GM12878 (cell line): Measurements from ENCODE around the gene TRMO. TPM values are rescaled to one million over a fixed set of nuclear protein-coding genes. Genes with fewer than 3 reads are reported as not detected.

ENCODE experiments used
- ATAC-seq: fragments of 200-7000 bp; cut with Tn5 transposase; 3 replicates; pipeline ENCODE4 v1.9.1; 2020; ENCODE audit warnings: mild to moderate bottlenecking, moderate library complexity
- BruUV-seq: library from RNA; stranded (reverse); fragments of 400-500 nt; replicated peaks from 2 replicates; lab custom pipeline; 2021; lab: Mats Ljungman, UMichigan
- CTCF ChIA-PET: fragments of 300-600 bp; sonication (Branson Sonifier 250); formaldehyde crosslinking; extraction: SDS; loops from one replicate; lab custom pipeline; 2021; ENCODE audit warnings: inconsistent platforms; lab: Yijun Ruan, JAX
- POLR2A ChIA-PET: fragments of 350-600 bp; formaldehyde crosslinking; extraction: SDS; loops from one replicate; lab custom pipeline; 2021; ENCODE audit warnings: inconsistent platforms; lab: Charles Lee
- RAD21 ChIA-PET: fragments of 300-600 bp; sonication (Branson Sonifier 250); formaldehyde crosslinking; loops from one replicate; lab custom pipeline; 2023; ENCODE audit warnings: antibody characterized with exemption; ENCODE audit not compliant: unreplicated experiment; lab: Charles Lee
- SMC1A ChIA-PET: fragments of 300-600 bp; sonication (Branson Sonifier 250); formaldehyde crosslinking; loops from one replicate; lab custom pipeline; 2023; ENCODE audit not compliant: unreplicated experiment, uncharacterized antibody; lab: Charles Lee
- DNase-seq: peaks from one replicate; pipeline ENCODE4 v3.0.0-alpha.2; 2011; ENCODE audit warnings: low read depth, low spot score
- FAIRE-seq: peaks from 3 replicates; lab custom pipeline; 2011; peaks lifted over from hg19 to GRCh38; lab: Jason Lieb, UNC
- H2AFZ ChIP-seq: 2 replicates; pipeline ENCODE4 v1.6.0; 2011; ENCODE audit warnings: low read depth, low read length, control low read depth; ENCODE audit not compliant: control insufficient read depth
- H3K27ac ChIP-seq: 2 replicates; pipeline ENCODE4 v1.5.1; 2011; ENCODE audit warnings: control low read depth; ENCODE audit not compliant: control insufficient read depth, insufficient read depth
- H3K27me3 ChIP-seq, 2 experiments: replicated peaks in 1 of 2; 2 replicates each; pipeline versions ENCODE4 v1.6.0 to v1.6.1; 2011; ENCODE audit warnings: low read length in 1 of 2; ENCODE audit not compliant: control insufficient read depth in 2 of 2, insufficient read depth in 2 of 2
- H3K36me3 ChIP-seq, 2 experiments: 2 replicates each; pipeline ENCODE4 v1.5.1; 2011; ENCODE audit warnings: low read length in 1 of 2; ENCODE audit not compliant: control insufficient read depth in 2 of 2, insufficient read depth in 2 of 2
- H3K4me1 ChIP-seq: 2 replicates; pipeline ENCODE4 v1.6.1; 2011; ENCODE audit warnings: mild to moderate bottlenecking, low read length, moderate library complexity, mixed read lengths; ENCODE audit not compliant: control insufficient read depth, insufficient read depth
- H3K4me2 ChIP-seq: 2 replicates; pipeline ENCODE4 v1.6.0; 2011; ENCODE audit warnings: control low read depth; ENCODE audit not compliant: control insufficient read depth, insufficient read depth
- H3K4me3 ChIP-seq: fragments of 200-600 bp; sonication (generic); 2 replicates; pipeline ENCODE4 v1.5.1; 2016
- H3K79me2 ChIP-seq: 2 replicates; pipeline ENCODE4 v1.6.0; 2011; ENCODE audit warnings: low read length; ENCODE audit not compliant: control insufficient read depth, insufficient read depth
- H3K9ac ChIP-seq: 2 replicates; pipeline ENCODE4 v1.8.0; 2011; ENCODE audit warnings: low read length, control low read depth, mixed read lengths; ENCODE audit not compliant: control insufficient read depth, insufficient read depth
- H3K9me3 ChIP-seq: replicated peaks from 3 replicates; pipeline ENCODE4 v1.5.1; 2011; ENCODE audit warnings: mild to moderate bottlenecking, low read length; ENCODE audit not compliant: control insufficient read depth, insufficient read depth
- H4K20me1 ChIP-seq: 2 replicates; pipeline ENCODE4 v1.6.0; 2011; ENCODE audit not compliant: control insufficient read depth, insufficient read depth
- GATAD2B ChIP-seq: fragments of 450-650 bp; conservative IDR thresholded peaks from 2 replicates; pipeline ENCODE4 v1.6.1; 2017; ENCODE audit warnings: low read depth, mild to moderate bottlenecking, moderate library complexity
- MXI1 ChIP-seq: fragments of 150-350 bp; IDR thresholded peaks from 2 replicates; pipeline ENCODE4 v1.6.1; 2011; ENCODE audit warnings: low read depth, mild to moderate bottlenecking, inconsistent platforms, low read length, improper control_type of control experiment
- RAD21 ChIP-seq: IDR thresholded peaks from 2 replicates; pipeline ENCODE4 v1.6.1; 2011; ENCODE audit warnings: mild to moderate bottlenecking, low read depth, low read length, moderate library complexity; ENCODE audit not compliant: insufficient read depth
- SMAD5 ChIP-seq: IDR thresholded peaks from 2 replicates; pipeline ENCODE4 v1.6.1; 2016; ENCODE audit warnings: antibody characterized with exemption, low read depth
- ZNF274 ChIP-seq: IDR thresholded peaks from one replicate; pipeline ENCODE4 v1.8.0; 2011; ENCODE audit not compliant: insufficient read length, insufficient read depth
- WGBS: methylation state at CpG from one replicate; pipeline ENCODE4 v1.1.6; 2016; ENCODE audit warnings: low lambda C conversion rate; ENCODE audit not compliant: insufficient replicate concordance, insufficient coverage; ENCODE audit errors: missing lambda C conversion rate; 5-methylcytosine and 5-hydroxymethylcytosine counted together
- in situ Hi-C: fragments of 300-500 bp; cut with MboI; formaldehyde crosslinking; loops from 9 replicates; pipeline ENCODE4 v1.14.3; 2018; ENCODE audit warnings: mixed read lengths
- intact Hi-C: fragments of 100-400 bp; cut with micrococcal nuclease; formaldehyde crosslinking; loops from one replicate; pipeline ENCODE4 v1.14.2; 2022; ENCODE audit not compliant: unreplicated experiment
- polyA plus RNA-seq, 11 experiments: library from polyadenylated mRNA; depleted of rRNA in 4 of 11; unstranded in 6 of 11; stranded (reverse) in 5 of 11; fragments of >200 nt; fragmentation: Nextera tagmentation in 4 of 11; fragmentation: Illumina TruSeq in 1 of 11; extraction: Ambion mirVana in 4 of 11; extraction: Trizol in 1 of 11; gene quantifications; 1 replicate in 1 of 11; 2 replicates in 10 of 11; pipeline versions ENCODE4 v1.2.1 to v1.2.3, GENCODE V29; 2011 to 2016; ENCODE audit warnings: inconsistent platforms in 2 of 11, missing spikeins in 2 of 11, low read depth in 1 of 11
- total RNA-seq, 4 experiments: library from RNA; depleted of rRNA in 3 of 4; stranded (reverse); fragments of >200 nt in 3 of 4; fragmentation: Illumina TruSeq in 1 of 4; extraction: Trizol in 1 of 4; gene quantifications; 2 replicates each; pipeline versions ENCODE4 v1.2.1 to v1.2.3, GENCODE V29; 2013 to 2021
- TF ChIP-seq, protein P1 (sequence below): fragments of 450-650 bp; formaldehyde crosslinking; IDR thresholded peaks from 2 replicates; pipeline ENCODE4 v1.4.0; 2020; ENCODE audit warnings: mild to moderate bottlenecking, moderate library complexity

Gene TRMO
- total and polyA plus RNA-seq, 10 of the 15 experiments (the other 5 are each of a cell fraction or from before 2014, with no cell fraction given): 5.8 to 23.6 (median 15.3) TPM

GRCh38 chr9:97910357-97910756 lies 11.9 kb downstream of the TRMO start:
- in situ Hi-C loops (no loop called here), intact Hi-C loops (no loop called here)
- Histone ChIP-seq H3K4me2 (no peak overlapping the region), H3K9ac (no peak overlapping the region), H3K27me3 (no peaks in the 10 kb centered on the region), H3K36me3 (peaks cover 3 to 14% of the 10 kb centered on the region in 2 experiments; a peak in 3 of 4 replicates), H3K9me3 (no peaks in the 10 kb centered on the region), H3K4me3 (no peak overlapping the region)
- ChIA-PET POLR2A (interaction anchor here (0.6 kb wide), 1 partner anchor 207 kb away, joined by 4 read pairs; no protein-coding TSS in a partner anchor), SMC1A (no interaction called here), RAD21 (no interaction called here)
- DNase-seq: no peak
- BruUV-seq: no TSS peak
- no peak for FAIRE-seq
- TF ChIP-seq MXI1 (no peak), ZNF274 (no peak), RAD21 (no peak), SMAD5 (no peak), GATAD2B (no peak)
- TF ChIP-seq, all 136 proteins: peak for 0
- WGBS: 89% methylated on average over 6 of the region's 6 CpGs
- H2AFZ ChIP-seq: no peak overlapping the region
- no peak for ATAC-seq
- peaks cover 6% of the 10 kb centered on the region; the same call in 1 of the 2 replicates for H3K4me1 ChIP-seq
- peaks cover 2% of the 10 kb centered on the region for H3K79me2 ChIP-seq
- H4K20me1 ChIP-seq: no peaks in the 10 kb centered on the region
- no peak overlapping the region for H3K27ac ChIP-seq
- CTCF ChIA-PET: interaction anchor here (1.4 to 1.7 kb wide), 3 partner anchors 10 to 20 kb away, joined by 3 to 5 read pairs (median 5); no protein-coding TSS in a partner anchor

GRCh38 chr9:97908705-97909104 lies 13.6 kb downstream of the TRMO start:
- ATAC-seq (no peak), DNase-seq (no peak), FAIRE-seq (no peak)
- no peak overlapping the region for H3K4me2 ChIP-seq
- BruUV-seq: no TSS peak
- no peaks in the 10 kb centered on the region for H3K9me3 ChIP-seq
- H3K4me3 ChIP-seq: no peak overlapping the region
- peaks cover 8% of the 10 kb centered on the region; the same call in 1 of the 2 replicates for H3K4me1 ChIP-seq
- SMC1A ChIA-PET: no interaction called here
- no peak overlapping the region for H2AFZ ChIP-seq
- POLR2A ChIA-PET: no interaction called here
- H3K27ac ChIP-seq: no peak overlapping the region
- TF ChIP-seq, protein P1, sequence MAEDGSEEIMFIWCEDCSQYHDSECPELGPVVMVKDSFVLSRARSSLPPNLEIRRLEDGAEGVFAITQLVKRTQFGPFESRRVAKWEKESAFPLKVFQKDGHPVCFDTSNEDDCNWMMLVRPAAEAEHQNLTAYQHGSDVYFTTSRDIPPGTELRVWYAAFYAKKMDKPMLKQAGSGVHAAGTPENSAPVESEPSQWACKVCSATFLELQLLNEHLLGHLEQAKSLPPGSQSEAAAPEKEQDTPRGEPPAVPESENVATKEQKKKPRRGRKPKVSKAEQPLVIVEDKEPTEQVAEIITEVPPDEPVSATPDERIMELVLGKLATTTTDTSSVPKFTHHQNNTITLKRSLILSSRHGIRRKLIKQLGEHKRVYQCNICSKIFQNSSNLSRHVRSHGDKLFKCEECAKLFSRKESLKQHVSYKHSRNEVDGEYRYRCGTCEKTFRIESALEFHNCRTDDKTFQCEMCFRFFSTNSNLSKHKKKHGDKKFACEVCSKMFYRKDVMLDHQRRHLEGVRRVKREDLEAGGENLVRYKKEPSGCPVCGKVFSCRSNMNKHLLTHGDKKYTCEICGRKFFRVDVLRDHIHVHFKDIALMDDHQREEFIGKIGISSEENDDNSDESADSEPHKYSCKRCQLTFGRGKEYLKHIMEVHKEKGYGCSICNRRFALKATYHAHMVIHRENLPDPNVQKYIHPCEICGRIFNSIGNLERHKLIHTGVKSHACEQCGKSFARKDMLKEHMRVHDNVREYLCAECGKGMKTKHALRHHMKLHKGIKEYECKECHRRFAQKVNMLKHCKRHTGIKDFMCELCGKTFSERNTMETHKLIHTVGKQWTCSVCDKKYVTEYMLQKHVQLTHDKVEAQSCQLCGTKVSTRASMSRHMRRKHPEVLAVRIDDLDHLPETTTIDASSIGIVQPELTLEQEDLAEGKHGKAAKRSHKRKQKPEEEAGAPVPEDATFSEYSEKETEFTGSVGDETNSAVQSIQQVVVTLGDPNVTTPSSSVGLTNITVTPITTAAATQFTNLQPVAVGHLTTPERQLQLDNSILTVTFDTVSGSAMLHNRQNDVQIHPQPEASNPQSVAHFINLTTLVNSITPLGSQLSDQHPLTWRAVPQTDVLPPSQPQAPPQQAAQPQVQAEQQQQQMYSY (CRISPR knock-in tag): no peak
- intact Hi-C loops: no loop called here
- no peaks in the 10 kb centered on the region for H4K20me1 ChIP-seq
- H3K27me3 ChIP-seq: no peaks in the 10 kb centered on the region
- CTCF ChIA-PET: interaction anchor here (0.8 to 1.7 kb wide), 3 partner anchors 8 to 19 kb away, joined by 4 to 5 read pairs (median 4); no protein-coding TSS in a partner anchor
- in situ Hi-C loops: no loop called here
- H3K9ac ChIP-seq: no peak overlapping the region
- peaks cover 3 to 13% of the 10 kb centered on the region in 2 experiments; a peak in 3 of 4 replicates for H3K36me3 ChIP-seq
- H3K79me2 ChIP-seq: peaks cover 2% of the 10 kb centered on the region
- 61% methylated on average over 1 of the region's 1 CpG for WGBS
- RAD21 ChIA-PET: no interaction called here
